OCI-LY3 (cell line): Measurements from ENCODE around the gene XXYLT1.

Experiments used
- CTCF ChIP-seq: fragments of 200-600, 300-600 bp; sonication (generic); IDR thresholded peaks from 2 replicates; pipeline ENCODE4 v1.5.1; 2014; ENCODE audit warnings: antibody characterized with exemption, low read length, low read depth
- EZH2phosphoT487 ChIP-seq: fragments of 200-600 bp; shearing (Covaris generic); IDR thresholded peaks from 2 replicates; pipeline ENCODE4 v1.6.1; 2018; ENCODE audit warnings: antibody characterized with exemption, mixed run types, low read depth

GRCh38 chr3:195118671-195119070 lies 152.3 kb downstream of the XXYLT1 start:
- TF ChIP-seq CTCF (no peak), EZH2phosphoT487 (no peak)
